Esophagus squamous epithelium (tissue), 4 donors: ENCODE measurements around the gene CYP2A6.
"Not testable (repeated sequence)": the region's sequence is repeated elsewhere in the genome, so short reads cannot be mapped to it uniquely, and the experiment has no call there.

Source experiments
- POLR2A ChIP-seq, 4 donors: fragments of 450-650 bp; IDR thresholded peaks; one replicate each; pipeline ENCODE4 v1.6.1; 2017; ENCODE audit warnings: antibody characterized with exemption in 4 of 4, mild to moderate bottlenecking in 4 of 4, moderate library complexity in 3 of 4
- TF ChIP-seq, protein P1 (sequence below), 6 experiments: fragments of 450-650 bp in 4 of 6; fragments of 200-600 bp in 2 of 6; sonication (generic) in 2 of 6; IDR thresholded peaks; one replicate each; pipeline ENCODE4 v1.5.1; 2016 to 2019; ENCODE audit warnings: antibody characterized with exemption in 6 of 6, mild to moderate bottlenecking in 4 of 6, moderate library complexity in 4 of 6

DNA sequence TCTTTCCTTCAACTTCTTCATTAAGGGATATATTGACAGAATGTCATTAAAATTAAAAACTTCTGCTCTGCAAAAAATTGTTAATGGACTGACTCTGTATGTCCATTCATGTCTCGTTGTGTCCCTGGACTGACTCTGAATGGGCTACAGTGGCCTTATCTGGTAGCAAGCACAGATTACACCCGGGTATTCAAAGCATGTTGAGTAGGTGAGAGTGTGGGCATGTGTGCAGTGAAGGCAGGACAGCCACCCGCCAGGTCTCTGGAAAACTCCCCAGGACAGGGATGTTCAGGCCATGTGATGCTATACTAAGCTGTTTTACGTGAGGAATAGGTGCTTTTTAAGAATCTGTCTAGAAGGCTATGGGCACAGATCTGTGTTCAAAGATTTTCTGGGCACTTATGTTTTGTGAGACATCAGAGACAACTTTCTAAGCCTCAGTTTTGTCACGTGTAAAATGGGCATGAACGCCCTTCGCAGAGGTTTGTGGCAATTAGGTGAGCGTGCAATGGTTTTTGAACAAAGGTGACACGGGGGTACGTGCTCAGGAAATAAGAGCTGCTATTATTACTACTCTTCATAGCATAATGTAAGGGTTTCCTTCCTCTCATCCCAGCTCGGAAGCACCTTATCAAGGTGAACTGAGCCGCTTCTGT is 7.1 kb downstream of the CYP2A6 start:
- TF ChIP-seq POLR2A (IDR thresholded peaks at IDR 0.05), result not testable (repeated sequence)
- TF ChIP-seq, protein P1, sequence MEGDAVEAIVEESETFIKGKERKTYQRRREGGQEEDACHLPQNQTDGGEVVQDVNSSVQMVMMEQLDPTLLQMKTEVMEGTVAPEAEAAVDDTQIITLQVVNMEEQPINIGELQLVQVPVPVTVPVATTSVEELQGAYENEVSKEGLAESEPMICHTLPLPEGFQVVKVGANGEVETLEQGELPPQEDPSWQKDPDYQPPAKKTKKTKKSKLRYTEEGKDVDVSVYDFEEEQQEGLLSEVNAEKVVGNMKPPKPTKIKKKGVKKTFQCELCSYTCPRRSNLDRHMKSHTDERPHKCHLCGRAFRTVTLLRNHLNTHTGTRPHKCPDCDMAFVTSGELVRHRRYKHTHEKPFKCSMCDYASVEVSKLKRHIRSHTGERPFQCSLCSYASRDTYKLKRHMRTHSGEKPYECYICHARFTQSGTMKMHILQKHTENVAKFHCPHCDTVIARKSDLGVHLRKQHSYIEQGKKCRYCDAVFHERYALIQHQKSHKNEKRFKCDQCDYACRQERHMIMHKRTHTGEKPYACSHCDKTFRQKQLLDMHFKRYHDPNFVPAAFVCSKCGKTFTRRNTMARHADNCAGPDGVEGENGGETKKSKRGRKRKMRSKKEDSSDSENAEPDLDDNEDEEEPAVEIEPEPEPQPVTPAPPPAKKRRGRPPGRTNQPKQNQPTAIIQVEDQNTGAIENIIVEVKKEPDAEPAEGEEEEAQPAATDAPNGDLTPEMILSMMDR (IDR thresholded peaks at IDR 0.05), result not testable (repeated sequence)
